CD1c-positive myeloid dendritic cell (primary cell): ENCODE measurements around the gene LYPLAL1.
A peak's percentile ranks its signal among the peaks of the same experiment; 100 is the strongest.

Experiments
- DNase-seq: peaks from one replicate; pipeline ENCODE4 v3.0.0-alpha.2; 2016; ENCODE audit errors: extremely low spot score

LYPLAL1 gene

GRCh38 chr1:219173758-219174459 lies at the start of gene LYPLAL1:
LYPLAL1 (plus strand) TSS chr1:219173878; CDS start chr1:219173891, 13 bp downstream.
- peak; percentile 95 for DNase-seq

- DNase-seq, result no peak
These were observed 49.5 kb upstream of the LYPLAL1 start for GRCh38 chr1:219124163-219124562.

GRCh38 chr1:219125342-219125741 lies 48.3 kb upstream of the LYPLAL1 start:
- DNase-seq, result no peak

GRCh38 chr1:219126377-219126776 lies 47.3 kb upstream of the LYPLAL1 start:
- DNase-seq, result no peak

- DNase-seq, result no peak
These were observed 44.7 kb upstream of the LYPLAL1 start for GRCh38 chr1:219128957-219129356.

- no peak for DNase-seq
These were observed 43.2 kb upstream of the LYPLAL1 start for GRCh38 chr1:219130366-219130935.

GRCh38 chr1:219132939-219133338 lies 40.7 kb upstream of the LYPLAL1 start:
- DNase-seq, result no peak

- DNase-seq, result no peak
These were observed 34.9 kb upstream of the LYPLAL1 start for GRCh38 chr1:219138747-219139146.

- DNase-seq, result no peak
These were observed 33.3 kb upstream of the LYPLAL1 start for GRCh38 chr1:219140303-219140877.

GRCh38 chr1:219143735-219144134 lies 29.9 kb upstream of the LYPLAL1 start:
- DNase-seq, result no peak

GRCh38 chr1:219144658-219145315 lies 28.9 kb upstream of the LYPLAL1 start:
- peak; percentile 71 for DNase-seq

GRCh38 chr1:219147571-219148019 lies 26.1 kb upstream of the LYPLAL1 start:
- no peak for DNase-seq

GRCh38 chr1:219149009-219149577 lies 24.6 kb upstream of the LYPLAL1 start:
- no peak for DNase-seq

GRCh38 chr1:219149953-219150352 lies 23.7 kb upstream of the LYPLAL1 start:
- no peak for DNase-seq

GRCh38 chr1:219150913-219151312 lies 22.8 kb upstream of the LYPLAL1 start:
- DNase-seq, result no peak

GRCh38 chr1:219151467-219151866 lies 22.2 kb upstream of the LYPLAL1 start:
- no peak for DNase-seq

- no peak for DNase-seq
These were observed 20.9 kb upstream of the LYPLAL1 start for GRCh38 chr1:219152751-219153150.

GRCh38 chr1:219153723-219154122 lies 20.0 kb upstream of the LYPLAL1 start:
- DNase-seq, result no peak

GRCh38 chr1:219155135-219155534 lies 18.5 kb upstream of the LYPLAL1 start:
- no peak for DNase-seq

GRCh38 chr1:219159946-219160645 lies 13.6 kb upstream of the LYPLAL1 start:
- no peak for DNase-seq

- DNase-seq, result no peak
These were observed 12.7 kb upstream of the LYPLAL1 start for GRCh38 chr1:219160967-219161366.

- no peak for DNase-seq
These were observed 12.3 kb upstream of the LYPLAL1 start for GRCh38 chr1:219161371-219161770.
